Kidney glomerular epithelial cell (primary cell): ENCODE results near the gene FOCAD.

Source experiments
- DNase-seq: peaks from one replicate; lab custom pipeline; 2025; lab: John Stamatoyannopoulos, UW

FOCAD gene

GRCh38 chr9:21023861-21024260 is 339.8 kb downstream of the FOCAD start:
- DNase-seq = no peak

GRCh38 chr9:21027295-21027694 is 343.2 kb downstream of the FOCAD start:
- DNase-seq = no peak

- no peak for DNase-seq
These were observed 344.4 kb downstream of the FOCAD start for GRCh38 chr9:21028466-21028865.

GRCh38 chr9:21029661-21030060 is 345.6 kb downstream of the FOCAD start:
- no peak for DNase-seq

- peak; percentile 70 for DNase-seq
These were observed 346.5 kb downstream of the FOCAD start for GRCh38 chr9:21030389-21031035.

- peak; percentile 44 for DNase-seq
These were observed 347.2 kb downstream of the FOCAD start, which contains the start of gene HACD4 for GRCh38 chr9:21031091-21031807. Gene HACD4 (minus strand): TSS chr9:21031640. CDS start chr9:21031590, 50 bp downstream.

GRCh38 chr9:21031808-21032183 is 347.7 kb downstream of the FOCAD start:
- DNase-seq = no peak

- no peak for DNase-seq
These were observed 353.2 kb downstream of the FOCAD start for GRCh38 chr9:21037278-21037677.

- DNase-seq = no peak
These were observed 355.2 kb downstream of the FOCAD start for GRCh38 chr9:21039302-21039701.

- DNase-seq = no peak
These were observed 358.4 kb downstream of the FOCAD start for GRCh38 chr9:21042466-21042865.

GRCh38 chr9:21043841-21044240 is 359.8 kb downstream of the FOCAD start:
- DNase-seq = no peak
